ENCODE measurements around the gene UGT1A6. TPM values are rescaled to one million over a fixed set of nuclear protein-coding genes. Genes with fewer than 3 reads are reported as not detected.

UGT1A6 gene
- total and polyA plus RNA-seq, 2 donors (not counting 1 experiment from before 2014, with no cell fraction given), result not detected

DNA sequence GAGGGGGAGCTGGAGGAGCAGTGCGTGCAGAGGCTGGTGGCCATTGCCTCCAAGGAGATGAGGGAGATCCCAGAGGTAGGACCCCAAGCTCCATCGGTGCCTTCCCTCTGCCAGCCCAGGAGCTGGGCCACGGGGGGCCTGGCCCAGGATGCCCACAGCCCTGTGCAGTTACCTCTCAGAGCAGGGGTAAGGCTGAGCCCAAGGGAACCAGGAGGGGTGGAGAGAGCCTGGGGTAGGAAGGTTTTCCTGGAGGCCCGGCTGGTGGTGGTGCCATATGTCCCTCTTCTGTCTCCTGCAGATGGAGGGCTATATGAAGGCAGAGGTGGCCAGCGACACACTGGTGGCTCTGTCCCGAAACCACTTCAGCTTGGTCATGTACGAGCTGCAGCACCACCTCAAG lies 96.9 kb downstream of the UGT1A6 start:
- Histone ChIP-seq H3K4me3 (replicated peaks in 1 of 4; ENCODE audit: control extremely low read depth in 1 of 4, insufficient read depth in 1 of 4, low read depth in 3 of 4, low read length in 4 of 4) (no peak overlapping the region), H3K4me2 (ENCODE audit: extremely low read depth, insufficient read depth, low read length) (no peak overlapping the region), H3K9ac (ENCODE audit: insufficient read depth, low read length) (no peak overlapping the region)

DNA sequence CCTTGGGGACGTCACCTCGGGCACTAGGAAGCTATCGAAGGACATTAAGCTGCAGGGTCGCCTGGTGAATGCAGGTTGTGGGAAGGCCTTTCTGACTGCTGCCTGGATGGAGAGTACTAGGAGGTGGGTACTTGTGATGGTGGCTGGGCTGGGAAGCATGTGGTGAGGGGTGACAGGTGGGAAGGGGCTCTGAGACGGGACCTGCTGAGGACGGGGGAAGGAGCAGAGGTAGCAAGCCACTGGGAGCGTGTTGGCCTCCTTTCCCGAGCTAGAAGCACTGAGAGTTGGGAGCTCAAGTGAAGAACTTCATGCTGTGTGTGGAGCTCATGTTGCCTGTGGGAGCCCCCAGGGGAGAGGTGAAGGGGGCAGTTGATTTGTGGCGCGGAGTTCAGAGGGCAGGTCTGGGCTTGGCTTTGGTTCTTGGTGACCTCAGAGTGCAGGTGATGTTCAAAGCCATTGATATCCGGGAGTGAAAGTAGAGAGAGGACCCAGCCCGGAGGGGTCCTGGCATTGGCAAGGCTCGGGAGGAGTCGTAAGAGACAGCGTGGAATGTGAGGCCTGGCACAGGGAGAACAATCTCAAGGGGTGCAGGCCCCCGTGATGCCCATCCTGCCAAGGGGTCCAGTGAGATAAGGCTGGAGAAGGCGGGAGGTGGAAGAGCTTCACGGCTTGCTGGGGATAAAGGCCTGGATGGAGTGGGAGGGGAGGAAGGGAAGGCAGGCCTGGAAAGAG lies 98.6 kb downstream of the UGT1A6 start:
- Histone ChIP-seq H4K20me1 (ENCODE audit: control insufficient read depth, extremely low read depth, insufficient read depth, low read length) (no peaks in the 10 kb centered on the region), H3K9ac (ENCODE audit: insufficient read depth, low read length) (no peak overlapping the region), H3K27ac (ENCODE audit: insufficient read depth, low read length) (no peak overlapping the region), H3K79me2 (ENCODE audit: control insufficient read depth, insufficient read depth, low read length) (no peaks in the 10 kb centered on the region), H2AFZ (ENCODE audit: low read length) (no peak overlapping the region), H3K36me3 (ENCODE audit: control insufficient read depth, insufficient read depth, low read length) (no peaks in the 10 kb centered on the region), H3K4me1 (ENCODE audit: control insufficient read depth, extremely low read depth, insufficient read depth, low read length) (no peaks in the 10 kb centered on the region), H3K9me3 (ENCODE audit: control insufficient read depth, insufficient read depth, low read depth, low read length) (no peaks in the 10 kb centered on the region), H3K27me3 (ENCODE audit: control insufficient read depth, insufficient read depth, low read length) (no peaks in the 10 kb centered on the region), H3K4me2 (ENCODE audit: extremely low read depth, insufficient read depth, low read length) (no peak overlapping the region), H3K4me3 (replicated peaks in 1 of 4; ENCODE audit: control extremely low read depth in 1 of 4, insufficient read depth in 1 of 4, low read depth in 3 of 4, low read length in 4 of 4) (no peak overlapping the region)
- TF ChIP-seq, protein P1, sequence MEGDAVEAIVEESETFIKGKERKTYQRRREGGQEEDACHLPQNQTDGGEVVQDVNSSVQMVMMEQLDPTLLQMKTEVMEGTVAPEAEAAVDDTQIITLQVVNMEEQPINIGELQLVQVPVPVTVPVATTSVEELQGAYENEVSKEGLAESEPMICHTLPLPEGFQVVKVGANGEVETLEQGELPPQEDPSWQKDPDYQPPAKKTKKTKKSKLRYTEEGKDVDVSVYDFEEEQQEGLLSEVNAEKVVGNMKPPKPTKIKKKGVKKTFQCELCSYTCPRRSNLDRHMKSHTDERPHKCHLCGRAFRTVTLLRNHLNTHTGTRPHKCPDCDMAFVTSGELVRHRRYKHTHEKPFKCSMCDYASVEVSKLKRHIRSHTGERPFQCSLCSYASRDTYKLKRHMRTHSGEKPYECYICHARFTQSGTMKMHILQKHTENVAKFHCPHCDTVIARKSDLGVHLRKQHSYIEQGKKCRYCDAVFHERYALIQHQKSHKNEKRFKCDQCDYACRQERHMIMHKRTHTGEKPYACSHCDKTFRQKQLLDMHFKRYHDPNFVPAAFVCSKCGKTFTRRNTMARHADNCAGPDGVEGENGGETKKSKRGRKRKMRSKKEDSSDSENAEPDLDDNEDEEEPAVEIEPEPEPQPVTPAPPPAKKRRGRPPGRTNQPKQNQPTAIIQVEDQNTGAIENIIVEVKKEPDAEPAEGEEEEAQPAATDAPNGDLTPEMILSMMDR (conservative IDR thresholded peaks at IDR 0.05 in 1 of 2, IDR thresholded peaks at IDR 0.05 in 1 of 2; ENCODE audit: low read depth in 1 of 2, low read length in 2 of 2), result no peak
- TF ChIP-seq EZH2 (IDR thresholded peaks at IDR 0.05; ENCODE audit: low read length, missing control alignments), result no peak
- no peak for DNase-seq (ENCODE audit: low read depth in 2 of 2)

More for the DNA sequence above, 96.9 kb downstream of the UGT1A6 start:
- H3K79me2 ChIP-seq (ENCODE audit: control insufficient read depth, insufficient read depth, low read length), result no peaks in the 10 kb centered on the region
- H2AFZ ChIP-seq (ENCODE audit: low read length), result no peak overlapping the region
- H4K20me1 ChIP-seq (ENCODE audit: control insufficient read depth, extremely low read depth, insufficient read depth, low read length), result no peaks in the 10 kb centered on the region
- H3K9me3 ChIP-seq (ENCODE audit: control insufficient read depth, insufficient read depth, low read depth, low read length), result no peaks in the 10 kb centered on the region
- TF ChIP-seq, protein P1 (conservative IDR thresholded peaks at IDR 0.05 in 1 of 2, IDR thresholded peaks at IDR 0.05 in 1 of 2; ENCODE audit: low read depth in 1 of 2, low read length in 2 of 2), result no peak
- TF ChIP-seq EZH2 (IDR thresholded peaks at IDR 0.05; ENCODE audit: low read length, missing control alignments), result no peak
- H3K36me3 ChIP-seq (ENCODE audit: control insufficient read depth, insufficient read depth, low read length), result no peaks in the 10 kb centered on the region
- H3K27me3 ChIP-seq (ENCODE audit: control insufficient read depth, insufficient read depth, low read length), result no peaks in the 10 kb centered on the region
- no peaks in the 10 kb centered on the region for H3K4me1 ChIP-seq (ENCODE audit: control insufficient read depth, extremely low read depth, insufficient read depth, low read length)
- DNase-seq (ENCODE audit: low read depth in 2 of 2), result no peak
- no peak overlapping the region for H3K27ac ChIP-seq (ENCODE audit: insufficient read depth, low read length)

DNA sequence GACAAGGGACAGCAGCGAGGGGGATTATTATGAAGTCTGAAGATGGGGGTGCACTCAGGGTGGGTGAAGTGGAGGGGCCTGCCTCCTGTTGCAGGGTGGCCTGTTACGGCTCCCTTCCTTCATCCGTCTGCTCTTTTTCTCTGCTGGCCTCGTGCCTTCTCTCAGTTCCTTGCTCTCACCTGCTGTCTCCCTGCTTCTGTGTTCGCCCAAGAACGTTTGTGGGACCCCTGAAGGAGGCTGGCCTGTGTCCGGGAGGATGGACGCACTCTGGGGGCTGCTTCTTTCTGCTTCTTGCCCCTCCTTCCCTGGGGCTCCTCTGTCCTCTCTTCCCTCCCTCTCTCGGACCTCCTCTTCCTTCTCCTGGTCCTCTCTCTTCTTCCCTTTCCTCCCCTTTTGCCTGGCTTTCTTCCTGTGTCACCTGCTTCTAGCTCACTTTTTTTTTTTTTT lies 99.2 kb downstream of the UGT1A6 start:
- Histone ChIP-seq H3K27me3 (ENCODE audit: control insufficient read depth, insufficient read depth, low read length) (no peaks in the 10 kb centered on the region), H3K4me2 (ENCODE audit: extremely low read depth, insufficient read depth, low read length) (no peak overlapping the region), H3K4me1 (ENCODE audit: control insufficient read depth, extremely low read depth, insufficient read depth, low read length) (no peaks in the 10 kb centered on the region), H2AFZ (ENCODE audit: low read length) (no peak overlapping the region), H3K27ac (ENCODE audit: insufficient read depth, low read length) (no peak overlapping the region), H3K79me2 (ENCODE audit: control insufficient read depth, insufficient read depth, low read length) (no peaks in the 10 kb centered on the region), H3K9ac (ENCODE audit: insufficient read depth, low read length) (no peak overlapping the region), H3K4me3 (replicated peaks in 1 of 4; ENCODE audit: control extremely low read depth in 1 of 4, insufficient read depth in 1 of 4, low read depth in 3 of 4, low read length in 4 of 4) (no peak overlapping the region), H4K20me1 (ENCODE audit: control insufficient read depth, extremely low read depth, insufficient read depth, low read length) (no peaks in the 10 kb centered on the region), H3K9me3 (ENCODE audit: control insufficient read depth, insufficient read depth, low read depth, low read length) (no peaks in the 10 kb centered on the region), H3K36me3 (ENCODE audit: control insufficient read depth, insufficient read depth, low read length) (no peaks in the 10 kb centered on the region)
- DNase-seq (ENCODE audit: low read depth in 2 of 2), result no peak
- TF ChIP-seq, protein P1 (conservative IDR thresholded peaks at IDR 0.05 in 1 of 2, IDR thresholded peaks at IDR 0.05 in 1 of 2; ENCODE audit: low read depth in 1 of 2, low read length in 2 of 2), result no peak
- no peak for TF ChIP-seq EZH2 (IDR thresholded peaks at IDR 0.05; ENCODE audit: low read length, missing control alignments)

Data from fibroblast of lung (primary cell).